HepG2 (cell line): Measurements from ENCODE around the gene CRYZ. TPM values are rescaled to one million over a fixed set of nuclear protein-coding genes. Genes with fewer than 3 reads are reported as not detected.

Experiments
- AFF4 ChIP-seq: sonication (generic); formaldehyde crosslinking; IDR thresholded peaks from 2 replicates; pipeline ENCODE4 v1.4.0; 2020; ENCODE audit warnings: missing genetic modification reagents
- ARID5B ChIP-seq: IDR thresholded peaks from 2 replicates; pipeline ENCODE4 v1.4.0; 2020; ENCODE audit warnings: mild to moderate bottlenecking, missing genetic modification reagents
- CREM ChIP-seq, 2 experiments: sonication (generic) in 1 of 2; formaldehyde crosslinking in 1 of 2; IDR thresholded peaks; 2 replicates each; pipeline versions ENCODE4 v1.4.0 to v1.6.1; 2016 to 2020; ENCODE audit warnings: antibody characterized with exemption in 1 of 2, mild to moderate bottlenecking in 1 of 2, missing genetic modification reagents in 1 of 2
- DPF2 ChIP-seq: sonication (generic); formaldehyde crosslinking; IDR thresholded peaks from 2 replicates; pipeline ENCODE4 v1.4.0; 2020; ENCODE audit warnings: mild to moderate bottlenecking, low read depth, missing genetic modification reagents, borderline replicate concordance
- GATAD1 ChIP-seq: IDR thresholded peaks from 2 replicates; pipeline ENCODE4 v1.6.1; 2016; ENCODE audit warnings: missing genetic modification reagents, missing compliant biosample characterization
- HMG20B ChIP-seq: conservative IDR thresholded peaks from 2 replicates; pipeline ENCODE4 v1.6.1; 2016; ENCODE audit warnings: missing genetic modification reagents, missing compliant biosample characterization
- IRF9 ChIP-seq: sonication (generic); formaldehyde crosslinking; IDR thresholded peaks from 2 replicates; pipeline ENCODE4 v1.8.0; 2022; ENCODE audit warnings: missing genetic modification reagents, mild to moderate bottlenecking, borderline replicate concordance
- MXD4 ChIP-seq: IDR thresholded peaks from 2 replicates; pipeline ENCODE4 v1.6.1; 2016; ENCODE audit warnings: mild to moderate bottlenecking, missing biosample characterization, missing genetic modification reagents
- POLR2AphosphoS2 ChIP-seq: IDR thresholded peaks from 2 replicates; pipeline ENCODE4 v1.6.1; 2011; ENCODE audit warnings: low read depth, low read length, improper control_type of control experiment
- PRDM10 ChIP-seq: sonication (generic); formaldehyde crosslinking; IDR thresholded peaks from 2 replicates; pipeline ENCODE4 v1.4.0; 2020; ENCODE audit warnings: low read depth, missing genetic modification reagents
- SALL1 ChIP-seq: sonication (generic); formaldehyde crosslinking; IDR thresholded peaks from 2 replicates; pipeline ENCODE4 v1.8.0; 2022; ENCODE audit warnings: mild to moderate bottlenecking, missing genetic modification reagents
- ZNF30 ChIP-seq: sonication (generic); formaldehyde crosslinking; IDR thresholded peaks from 2 replicates; pipeline ENCODE4 v1.5.0; 2020; ENCODE audit warnings: mild to moderate bottlenecking, missing genetic modification reagents
- polyA plus RNA-seq, 8 experiments: library from polyadenylated mRNA; depleted of rRNA in 3 of 8; stranded (reverse) in 7 of 8; unstranded in 1 of 8; fragments of >200 nt; fragmentation: Illumina TruSeq in 4 of 8; extraction: Trizol in 4 of 8; gene quantifications; 2 replicates each; pipeline versions ENCODE4 v1.2.1 to v1.2.3, GENCODE V29; 2011 to 2016; ENCODE audit warnings: low read depth in 4 of 8, missing spikeins in 1 of 8, mixed read lengths in 1 of 8; ENCODE audit not compliant: insufficient read depth in 1 of 8
- total RNA-seq, 5 experiments: library from RNA; depleted of rRNA; stranded (reverse); fragments of >200 nt; fragmentation: Illumina TruSeq; extraction: Trizol; gene quantifications; 2 replicates each; pipeline ENCODE4 v1.2.3, GENCODE V29; 2016; ENCODE audit warnings: low read depth in 1 of 5
- TF ChIP-seq, protein P1 (sequence below): IDR thresholded peaks from 2 replicates; pipeline ENCODE4 v1.6.1; 2012; ENCODE audit warnings: low read depth, low read length, improper control_type of control experiment

CRYZ gene
- total and polyA plus RNA-seq, 2 of the 13 experiments (the other 11 are each of a cell fraction or from before 2014, with no cell fraction given): 115 to 211 TPM

- no peak for TF ChIP-seq PRDM10 (CRISPR knock-in tag)
- no peak for TF ChIP-seq IRF9 (CRISPR knock-in tag)
- TF ChIP-seq ZNF30 (CRISPR knock-in tag): no peak
- TF ChIP-seq POLR2AphosphoS2: peak; percentile 54; the same call in 1 of the 2 replicates
- TF ChIP-seq MXD4 (CRISPR knock-in tag): no peak
- peak; percentile 49; the same call in 1 of the 2 replicates for TF ChIP-seq SALL1 (CRISPR knock-in tag)
- peak; percentile 35; the same call in 1 of the 2 replicates for TF ChIP-seq GATAD1 (CRISPR knock-in tag)
- peak; percentile 87; the same call in 1 of the 2 replicates for TF ChIP-seq AFF4 (CRISPR knock-in tag)
- 0 out of 2 replicates have a peak, but pooled peaks have one; percentile 31 for TF ChIP-seq HMG20B (CRISPR knock-in tag)
- TF ChIP-seq DPF2: peak; percentile 30; the same call in 1 of the 2 replicates
- peak; percentile 61 for TF ChIP-seq CREM (IDR thresholded peaks at IDR 0.05)
- TF ChIP-seq CREM (CRISPR knock-in tag; IDR thresholded peaks at IDR 0.05): no peak
- TF ChIP-seq, protein P1, sequence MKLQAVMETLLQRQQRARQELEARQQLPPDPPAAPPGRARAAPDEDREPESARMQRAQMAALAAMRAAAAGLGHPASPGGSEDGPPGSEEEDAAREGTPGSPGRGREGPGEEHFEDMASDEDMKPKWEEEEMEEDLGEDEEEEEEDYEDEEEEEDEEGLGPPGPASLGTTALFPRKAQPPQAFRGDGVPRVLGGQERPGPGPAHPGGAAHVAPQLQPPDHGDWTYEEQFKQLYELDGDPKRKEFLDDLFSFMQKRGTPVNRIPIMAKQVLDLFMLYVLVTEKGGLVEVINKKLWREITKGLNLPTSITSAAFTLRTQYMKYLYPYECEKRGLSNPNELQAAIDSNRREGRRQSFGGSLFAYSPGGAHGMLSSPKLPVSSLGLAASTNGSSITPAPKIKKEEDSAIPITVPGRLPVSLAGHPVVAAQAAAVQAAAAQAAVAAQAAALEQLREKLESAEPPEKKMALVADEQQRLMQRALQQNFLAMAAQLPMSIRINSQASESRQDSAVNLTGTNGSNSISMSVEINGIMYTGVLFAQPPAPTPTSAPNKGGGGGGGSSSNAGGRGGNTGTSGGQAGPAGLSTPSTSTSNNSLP: peak; percentile 64; the same call in 1 of the 2 replicates
- peak; percentile 58; the same call in 1 of the 2 replicates for TF ChIP-seq ARID5B
Measured at GRCh38 chr1:74731399-74732052, 1.3 kb downstream of the CRYZ start (continued).
